Progenitor cell of endocrine pancreas (in vitro differentiated cells): ENCODE data around the gene ETDB. TPM values are rescaled to one million over a fixed set of nuclear protein-coding genes. Genes with fewer than 3 reads are reported as not detected.
"Not testable (repeated sequence)": the region's sequence is repeated elsewhere in the genome, so short reads cannot be mapped to it uniquely, and the experiment has no call there.

ENCODE experiments used
- DNase-seq: peaks from one replicate; pipeline ENCODE4 v3.0.0; 2021; ENCODE audit warnings: low spot score; ENCODE audit not compliant: unreplicated experiment
- H3K27ac Mint-ChIP-seq: 2 replicates; pipeline ENCODE4 v1.8.0; 2021; ENCODE audit warnings: mild to moderate bottlenecking, moderate library complexity, mixed read lengths
- H3K27me3 Mint-ChIP-seq: 2 replicates; pipeline ENCODE4 v1.8.0; 2021; ENCODE audit warnings: mixed read lengths
- H3K36me3 Mint-ChIP-seq: 2 replicates; pipeline ENCODE4 v1.8.0; 2022; ENCODE audit warnings: mixed read lengths; ENCODE audit not compliant: insufficient read depth
- H3K4me1 Mint-ChIP-seq: 2 replicates; pipeline ENCODE4 v1.8.0; 2021; ENCODE audit warnings: low read depth, mixed read lengths
- H3K4me3 Mint-ChIP-seq: 2 replicates; pipeline ENCODE4 v1.8.0; 2021; ENCODE audit warnings: low read depth, mild to moderate bottlenecking, moderate library complexity, mixed read lengths
- H3K9me3 Mint-ChIP-seq: 2 replicates; pipeline ENCODE4 v1.8.0; 2021; ENCODE audit warnings: low read depth, mixed read lengths
- CTCF ChIP-seq: fragments of 200-600 bp; sonication (generic); IDR thresholded peaks from one replicate; pipeline ENCODE4 v1.5.0; 2021; ENCODE audit warnings: antibody characterized with exemption, mild to moderate bottlenecking; ENCODE audit not compliant: unreplicated experiment
- long read RNA-seq: library from polyadenylated mRNA; unstranded; transcript quantifications from one replicate; pipeline ENCODE4 v2.0.0, GENCODE V29; 2020
- total RNA-seq: library from RNA; stranded (reverse); gene quantifications from 2 replicates; pipeline ENCODE4 v1.2.1, GENCODE V29; 2021

ETDB gene
- total RNA-seq, result not detected in 2 replicates
- long read RNA-seq, result 0 reads

GRCh38 chrX:135120056-135120576 is at the start of gene ETDB:
Gene ETDB, minus strand, starts transcription at chrX:135120526. Its CDS starts 1,265 bp downstream, at chrX:135119261.
- not testable (repeated sequence) for H3K9me3 Mint-ChIP-seq, H3K4me3 Mint-ChIP-seq, DNase-seq, H3K36me3 Mint-ChIP-seq, H3K4me1 Mint-ChIP-seq, H3K27ac Mint-ChIP-seq, H3K27me3 Mint-ChIP-seq

- not testable (repeated sequence) for H3K27ac Mint-ChIP-seq
- H3K9me3 Mint-ChIP-seq, result peaks cover 31% of the 10 kb centered on the region
Observed at GRCh38 chrX:135169534-135169933, 49.2 kb upstream of the ETDB start.

GRCh38 chrX:135168486-135168885 is 48.2 kb upstream of the ETDB start:
- Mint-ChIP-seq H3K4me3 (no peak overlapping the region), H3K4me1 (no peaks in the 10 kb centered on the region), H3K27ac (no peak overlapping the region), H3K36me3 (peaks cover 1% of the 10 kb centered on the region), H3K9me3 (peaks cover 25% of the 10 kb centered on the region), H3K27me3 (no peaks in the 10 kb centered on the region)
- no peak for TF ChIP-seq CTCF
- no peak for DNase-seq

More at GRCh38 chrX:135169534-135169933, 49.2 kb upstream of the ETDB start:
- H3K27me3 Mint-ChIP-seq, H3K4me1 Mint-ChIP-seq, DNase-seq, H3K36me3 Mint-ChIP-seq, H3K4me3 Mint-ChIP-seq: not testable (repeated sequence)

DNA sequence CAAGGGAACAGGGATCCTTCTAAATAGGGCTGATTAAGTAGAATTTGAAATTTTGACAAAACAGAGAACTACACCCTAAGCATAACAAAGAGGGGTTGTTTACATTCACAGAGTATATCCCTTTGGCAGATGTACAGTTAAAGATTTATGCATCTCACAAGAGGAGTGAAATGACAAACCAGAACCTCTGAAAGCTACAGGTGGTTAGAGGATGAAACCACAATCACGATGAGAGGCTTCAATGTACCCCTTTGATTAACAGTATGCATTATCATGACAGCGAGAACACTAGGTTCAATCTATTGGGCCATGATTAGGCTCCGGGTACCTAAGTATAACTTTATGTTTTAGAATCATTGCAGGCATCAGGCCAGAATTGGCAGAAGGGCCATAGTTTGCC is 34.4 kb upstream of the ETDB start:
- not testable (repeated sequence) for H3K36me3 Mint-ChIP-seq, H3K9me3 Mint-ChIP-seq, H3K27me3 Mint-ChIP-seq, H3K4me1 Mint-ChIP-seq, DNase-seq, H3K4me3 Mint-ChIP-seq, H3K27ac Mint-ChIP-seq

DNA sequence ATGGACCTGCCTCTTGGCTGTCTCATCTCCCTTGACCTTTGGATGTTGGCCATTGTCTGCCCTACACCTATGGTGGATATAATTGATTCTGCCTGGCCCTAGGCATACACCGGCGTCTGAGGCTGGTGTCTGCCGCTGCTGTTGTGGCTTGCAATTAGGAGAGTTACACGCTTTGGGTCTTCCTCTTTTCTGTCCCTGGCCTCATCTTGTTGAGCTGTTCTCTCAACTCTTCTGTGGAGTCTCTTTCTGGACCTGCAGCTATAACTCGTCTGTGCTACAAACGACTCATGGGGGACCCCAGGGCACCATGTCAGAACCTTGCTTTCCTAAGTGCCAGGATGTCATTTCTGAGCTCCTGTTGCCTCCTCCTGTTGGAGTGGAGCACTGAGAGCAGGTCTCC is 5.8 kb upstream of the ETDB start:
- not testable (repeated sequence) for H3K4me3 Mint-ChIP-seq, DNase-seq, H3K27ac Mint-ChIP-seq, H3K27me3 Mint-ChIP-seq, H3K4me1 Mint-ChIP-seq, H3K36me3 Mint-ChIP-seq, H3K9me3 Mint-ChIP-seq

DNA sequence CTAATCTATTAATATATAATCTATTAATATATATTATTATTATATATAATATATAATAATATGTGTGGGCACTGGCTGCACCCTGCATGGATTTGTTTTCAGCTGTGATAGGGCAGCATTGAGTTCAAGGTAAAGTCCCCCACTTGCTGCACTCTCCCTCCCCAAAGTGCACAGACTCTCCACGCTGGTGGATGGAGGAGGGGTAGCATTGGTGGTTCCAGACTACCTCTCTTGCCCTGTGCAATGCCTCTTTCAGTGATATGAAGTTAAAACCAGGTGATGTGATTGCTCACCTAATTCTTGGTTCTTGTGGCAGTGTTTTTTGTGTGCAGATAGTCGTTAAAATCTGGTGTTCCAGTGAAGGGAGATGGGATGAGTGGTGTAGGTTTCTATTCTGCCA is 4.3 kb downstream of the ETDB start:
- not testable (repeated sequence) for H3K9me3 Mint-ChIP-seq, H3K36me3 Mint-ChIP-seq, H3K27me3 Mint-ChIP-seq, H3K27ac Mint-ChIP-seq, DNase-seq, H3K4me3 Mint-ChIP-seq, H3K4me1 Mint-ChIP-seq

GRCh38 chrX:135114392-135114791 is 5.9 kb downstream of the ETDB start:
- Mint-ChIP-seq H3K9me3 (peaks cover 11% of the 10 kb centered on the region), H3K27ac (no peak overlapping the region), H3K27me3 (no peaks in the 10 kb centered on the region), H3K36me3 (no peaks in the 10 kb centered on the region), H3K4me1 (no peaks in the 10 kb centered on the region), H3K4me3 (no peak overlapping the region)
- DNase-seq, result no peak
- TF ChIP-seq CTCF, result no peak

- Mint-ChIP-seq H3K27ac (no peak overlapping the region), H3K4me3 (no peak overlapping the region), H3K27me3 (peaks cover 6% of the 10 kb centered on the region), H3K4me1 (no peaks in the 10 kb centered on the region), H3K9me3 (peaks cover 25% of the 10 kb centered on the region), H3K36me3 (no peaks in the 10 kb centered on the region)
- TF ChIP-seq CTCF, result no peak
- no peak for DNase-seq
Observed at GRCh38 chrX:135112743-135113142, 7.6 kb downstream of the ETDB start.
